NCI-H2029 (cell line): Measurements from ENCODE around the gene CCP110.
A peak's percentile ranks its signal among the peaks of the same experiment; 100 is the strongest.
"Not testable (repeated sequence)": the region's sequence is repeated elsewhere in the genome, so short reads cannot be mapped to it uniquely, and the experiment has no call there.

Experiments used
- DNase-seq: peaks from one replicate; lab custom pipeline; 2025; lab: John Stamatoyannopoulos, UW

The CCP110 gene

DNA sequence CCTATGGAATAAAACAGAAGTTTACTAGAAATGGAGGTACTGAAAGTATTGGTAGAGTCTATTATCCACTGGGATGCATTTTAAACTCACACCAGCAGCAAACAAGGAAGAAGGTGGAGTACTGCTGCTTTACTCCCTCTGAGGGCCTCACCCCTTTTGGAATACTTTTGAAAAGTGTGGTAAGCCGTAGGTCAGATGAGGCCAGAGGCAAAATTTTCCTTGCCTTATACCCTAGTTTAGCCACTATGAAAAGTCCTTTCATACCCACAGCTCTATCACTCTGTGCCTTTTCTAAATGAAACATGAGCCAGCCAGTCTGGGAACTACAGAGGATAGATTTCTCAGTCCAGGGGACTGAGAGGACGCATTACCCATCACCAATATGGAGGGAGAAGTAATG, 15.9 kb upstream of the CCP110 start:
- DNase-seq, result no peak

DNA sequence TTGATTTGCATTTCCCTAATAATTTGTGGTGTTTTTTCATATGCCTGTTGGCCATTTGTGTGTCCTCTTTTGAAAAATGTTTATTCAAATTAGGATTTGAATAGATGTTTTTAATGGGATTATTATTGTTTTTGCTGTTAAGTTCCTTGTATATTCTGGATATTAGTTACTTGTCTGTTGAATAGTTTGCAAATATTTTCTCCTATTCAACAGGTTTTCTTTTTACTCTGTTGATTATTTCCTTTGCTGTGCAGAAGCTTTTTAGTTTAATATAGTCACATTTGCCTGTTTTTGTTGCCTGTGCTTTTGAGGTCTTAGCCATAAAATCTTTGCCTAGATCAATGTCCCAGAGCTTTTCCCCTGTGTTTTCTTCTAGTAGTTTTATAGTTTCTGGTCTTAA, 11.4 kb upstream of the CCP110 start:
- DNase-seq, result no peak

DNA sequence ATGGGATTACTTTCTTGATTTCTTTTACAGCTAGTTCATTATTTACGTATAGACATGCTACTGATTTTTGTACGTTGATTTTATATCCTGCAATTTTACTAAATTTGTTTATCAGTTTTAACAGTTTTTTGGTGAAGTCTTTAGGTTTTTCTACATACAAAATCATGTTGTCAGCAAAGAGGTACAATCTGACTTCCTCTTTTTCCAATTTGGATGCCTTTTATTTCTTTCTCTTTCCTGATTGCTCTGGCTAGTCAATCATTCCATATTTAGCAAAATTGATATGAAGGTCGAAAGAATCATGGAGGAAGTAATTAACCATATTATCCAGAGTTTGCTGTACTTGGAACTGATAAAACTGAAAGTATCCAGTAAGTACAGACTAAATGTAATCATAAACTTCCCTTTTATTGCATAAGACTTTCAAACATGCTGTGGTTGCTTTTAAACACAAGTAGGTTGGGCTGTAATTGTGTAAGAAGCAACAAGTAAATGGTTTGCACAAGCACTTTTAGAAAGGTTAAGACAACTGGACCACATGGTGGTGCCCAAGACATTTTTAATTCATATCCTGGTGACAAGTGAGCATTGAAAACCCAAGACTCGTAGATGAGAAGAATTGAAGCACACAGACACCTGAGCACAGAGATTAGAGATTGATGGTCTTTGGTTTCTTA, 10.2 kb upstream of the CCP110 start:
- DNase-seq, result no peak

DNA sequence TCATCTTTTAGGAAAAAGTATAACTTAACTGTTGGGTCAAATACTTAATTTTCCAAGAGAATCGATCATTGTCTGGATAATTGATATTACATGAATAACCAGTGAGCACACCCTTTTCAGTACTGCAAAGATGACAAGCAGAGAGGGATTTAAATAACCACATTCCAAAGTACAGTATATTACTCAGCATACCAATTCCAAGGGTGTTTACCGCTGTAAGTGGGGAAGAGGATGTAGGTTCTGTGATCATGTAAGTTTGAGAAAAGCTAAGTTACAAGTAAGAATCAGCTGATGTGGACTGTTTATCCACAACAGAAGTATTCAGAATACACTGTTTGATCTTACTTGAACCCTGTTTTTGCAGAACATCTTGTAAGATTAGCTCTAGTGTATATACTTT, 8.0 kb upstream of the CCP110 start:
- no peak for DNase-seq

DNA sequence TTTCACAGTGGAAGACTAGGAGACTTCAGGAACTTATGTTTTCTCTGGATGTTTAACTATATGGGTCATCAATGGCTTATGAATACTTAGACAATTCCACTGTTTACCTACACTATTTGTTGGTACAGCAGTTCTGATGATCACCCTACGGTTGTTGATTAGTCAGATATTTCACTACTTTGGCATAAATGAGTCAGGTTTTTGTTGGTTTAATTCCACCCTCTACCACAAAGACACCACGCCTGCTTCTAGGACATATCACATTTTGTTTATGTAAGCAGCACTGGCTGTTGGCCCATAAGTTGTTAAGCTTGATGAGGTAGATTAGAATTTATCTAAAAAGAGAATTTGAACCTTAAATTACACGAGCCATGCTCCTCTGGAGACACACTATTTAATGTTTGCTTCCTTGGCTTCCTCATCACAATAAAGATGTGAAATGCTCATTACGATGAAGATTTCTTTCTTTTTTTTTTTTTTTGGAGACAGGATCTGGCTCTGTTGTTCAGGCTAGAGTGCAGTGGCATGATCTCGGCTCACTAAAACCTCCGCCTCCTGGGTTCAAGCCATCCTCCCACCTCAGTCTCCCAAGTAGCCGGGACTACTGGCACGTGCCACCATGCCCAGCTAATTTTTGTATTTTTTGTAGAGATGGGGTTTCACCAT, 6.2 kb upstream of the CCP110 start:
- DNase-seq, result peak; percentile 30

DNA sequence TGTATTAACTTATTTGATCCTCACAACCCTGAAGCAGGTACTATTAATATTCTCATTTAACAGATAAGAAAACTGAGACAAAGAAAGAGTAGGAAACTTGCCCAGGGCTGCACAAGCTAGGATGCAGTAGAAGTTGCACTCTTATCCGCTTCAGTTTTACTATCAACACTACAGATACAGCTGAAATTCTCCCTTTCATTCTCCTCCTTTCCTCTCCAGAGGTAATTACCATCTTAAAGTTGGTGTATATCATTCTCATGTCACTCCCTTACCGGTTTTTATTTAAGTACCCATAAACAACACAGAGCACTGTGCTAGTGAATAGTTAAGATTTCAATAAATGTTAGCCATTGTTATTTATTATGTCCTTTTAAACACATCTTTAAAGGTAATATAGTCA, 5.4 kb upstream of the CCP110 start:
- DNase-seq, result no peak

DNA sequence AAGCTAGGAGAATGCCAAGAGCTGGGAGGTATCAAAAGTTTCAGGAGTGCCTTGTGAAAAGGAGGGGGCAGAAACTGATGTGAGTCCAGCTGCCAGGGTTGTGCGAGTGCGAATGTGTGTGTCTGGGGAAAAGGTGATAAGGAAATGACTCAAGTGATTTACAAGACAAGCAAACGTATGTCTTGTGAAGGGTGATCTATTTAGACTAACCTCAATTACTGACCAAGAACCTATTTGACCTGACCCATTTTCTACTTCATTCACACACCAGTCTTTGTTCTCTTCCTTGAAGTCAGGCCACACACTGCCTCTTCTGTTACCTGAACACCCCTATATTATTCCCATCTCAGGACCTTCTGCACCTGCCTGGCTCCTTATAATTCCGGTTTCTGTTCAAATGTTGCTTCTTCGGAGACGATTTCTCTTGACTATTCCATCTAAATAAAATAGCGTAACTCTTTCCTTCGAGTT, 2.8 kb upstream of the CCP110 start:
- no peak for DNase-seq

DNA sequence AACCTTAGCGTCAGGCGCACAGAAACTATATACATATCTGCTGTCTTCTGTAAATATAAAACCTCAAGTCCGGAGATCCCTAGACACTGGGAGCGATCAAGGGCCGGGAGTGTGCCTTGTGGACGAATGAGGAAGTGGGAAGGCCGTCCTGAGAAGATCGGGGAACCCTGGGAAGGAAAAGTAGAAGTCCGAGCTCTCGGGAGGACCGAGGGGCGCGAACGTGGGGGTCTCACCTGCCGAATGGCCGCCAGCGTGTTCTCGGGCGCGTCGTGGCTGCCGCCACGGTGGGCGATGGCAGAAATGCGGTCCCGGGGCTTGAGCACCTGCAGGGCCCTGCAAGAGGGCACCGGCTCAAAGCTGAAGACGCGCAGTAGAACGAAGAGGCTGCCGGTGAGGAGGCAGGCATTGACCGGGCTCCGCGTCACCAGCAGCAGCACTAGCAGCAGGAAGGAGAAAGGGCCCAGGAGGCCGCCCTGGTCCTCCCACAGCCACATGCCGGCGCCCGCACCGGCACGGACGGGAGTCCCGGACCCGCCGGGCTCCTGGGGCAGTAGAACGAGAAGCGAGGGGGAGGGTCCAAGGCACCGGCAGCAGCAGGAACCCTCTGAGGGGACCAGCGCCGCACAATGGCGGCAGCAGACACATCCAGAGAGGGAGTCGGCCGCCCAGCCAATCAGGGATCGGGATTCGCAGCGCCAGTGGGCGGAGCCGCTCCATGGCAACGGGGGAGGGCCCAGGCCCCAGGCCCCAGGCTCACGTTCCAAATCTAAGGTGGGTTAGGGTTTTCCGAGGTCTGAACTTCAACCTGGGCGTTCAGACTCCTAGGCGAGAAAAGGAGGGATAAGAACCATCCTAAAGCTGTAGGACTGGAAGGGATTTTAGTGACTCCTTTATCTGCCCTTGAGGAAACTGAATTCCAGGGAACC, 2.0 kb upstream of the CCP110 start, which contains the start of gene GDE1:
Gene GDE1 (minus strand): TSS at position 628 of the 926 bp plus-strand sequence. CDS start 134 bp downstream, at position 494.
- peak; percentile 83 for DNase-seq

DNA sequence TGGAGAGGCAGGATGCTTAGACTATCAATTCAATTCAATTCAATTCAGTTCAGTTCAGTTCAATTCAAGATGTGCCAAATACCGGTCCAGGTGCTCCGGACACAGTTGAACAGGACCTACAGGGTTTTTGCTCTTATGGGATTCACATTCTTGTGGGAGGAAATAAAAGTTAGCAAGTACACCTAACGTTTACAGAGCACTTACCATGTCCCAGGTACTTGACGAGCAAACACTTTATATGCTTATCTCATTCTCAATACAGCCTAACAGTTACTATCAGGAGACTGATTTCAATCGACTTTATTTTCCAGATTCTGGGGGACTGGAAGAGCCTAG, 1.4 kb upstream of the CCP110 start:
- DNase-seq, result peak; percentile 29

DNA sequence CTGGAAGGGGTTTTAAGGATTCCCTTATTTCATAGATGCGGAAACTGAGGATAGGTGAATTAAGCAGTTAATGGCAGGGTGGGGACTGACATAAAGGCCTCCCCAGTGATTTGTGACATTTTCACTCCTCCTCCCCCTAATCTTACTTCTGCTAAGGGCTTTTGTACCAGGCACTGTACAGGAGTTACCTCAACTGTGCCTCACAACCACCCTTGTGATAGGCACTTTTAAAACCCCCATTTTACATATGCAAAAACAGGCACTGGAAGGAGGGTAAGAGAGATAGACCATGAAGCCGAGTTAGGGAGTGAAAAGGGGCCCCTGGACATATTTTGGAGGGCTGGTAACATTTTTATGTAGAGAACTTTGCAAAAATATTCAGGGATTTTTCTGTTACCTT, 982 bp upstream of the CCP110 start:
- no peak for DNase-seq

DNA sequence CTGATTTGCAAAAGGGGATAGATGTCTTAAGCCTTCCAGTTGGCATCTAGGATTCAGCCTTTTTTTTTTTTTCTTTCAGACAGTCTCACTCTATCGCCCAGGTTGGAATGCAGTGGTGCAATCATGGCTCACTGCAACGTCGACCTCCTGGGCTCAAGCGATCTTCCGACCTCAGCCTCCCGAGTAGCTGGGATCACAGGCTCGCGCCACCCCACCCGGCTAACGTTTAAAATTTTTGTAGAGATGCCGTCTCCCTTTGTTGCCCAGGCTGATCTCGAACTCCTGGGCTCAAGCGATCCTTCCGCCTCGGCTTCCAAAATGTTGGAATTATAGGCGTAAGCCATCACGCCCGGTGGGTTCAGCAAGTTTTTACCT, 571 bp upstream of the CCP110 start:
- no peak for DNase-seq

DNA sequence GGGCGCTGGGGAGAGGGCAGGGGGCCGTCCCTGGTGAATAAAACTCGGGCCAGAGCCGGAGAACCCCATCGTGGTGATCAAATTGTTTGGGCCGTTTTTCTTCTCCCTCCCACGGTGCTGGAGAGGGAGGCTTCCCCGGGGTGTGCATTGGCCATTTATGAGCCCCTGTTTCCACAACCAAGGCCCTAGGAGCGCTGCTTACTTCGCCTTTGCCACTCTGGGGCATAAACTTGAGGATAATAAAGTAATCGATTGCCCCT, 544 bp downstream of the CCP110 start:
- DNase-seq, result no peak

DNA sequence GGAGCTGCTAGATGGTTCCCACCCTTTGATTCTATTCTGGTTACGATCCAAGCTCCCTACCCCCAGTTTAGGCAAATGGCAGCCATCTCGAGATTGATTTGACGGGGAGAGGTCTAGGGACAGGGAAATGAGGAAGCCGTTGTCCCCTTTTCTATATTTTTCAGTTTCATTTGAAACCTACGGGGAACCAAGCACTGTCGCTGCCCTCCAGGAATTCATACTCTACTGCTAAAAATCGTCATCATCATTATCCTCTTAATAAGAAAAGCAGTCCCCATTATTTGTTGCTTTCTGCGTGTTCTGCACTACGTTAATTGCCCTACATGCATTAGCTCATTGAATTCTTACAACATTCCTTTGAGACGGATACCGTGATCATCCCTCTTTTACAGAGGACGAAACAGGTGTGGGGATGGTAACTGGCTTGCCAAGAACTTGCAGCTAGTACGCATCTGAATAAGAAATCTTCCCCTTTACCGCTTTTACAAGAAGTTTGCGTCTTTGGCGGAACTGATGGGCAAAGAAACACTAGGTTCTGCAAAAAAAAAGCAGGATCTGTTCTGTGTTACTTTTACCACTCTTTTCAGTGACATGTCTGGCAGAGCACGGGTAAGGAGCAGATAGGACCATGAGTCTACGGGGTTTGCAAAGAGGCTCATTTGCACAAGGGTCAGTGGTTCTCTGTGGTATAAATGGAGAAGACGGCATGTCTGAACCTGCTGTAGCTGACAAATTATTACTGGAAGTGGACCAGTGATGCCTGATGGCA, 1.1 kb downstream of the CCP110 start:
- DNase-seq, result no peak

DNA sequence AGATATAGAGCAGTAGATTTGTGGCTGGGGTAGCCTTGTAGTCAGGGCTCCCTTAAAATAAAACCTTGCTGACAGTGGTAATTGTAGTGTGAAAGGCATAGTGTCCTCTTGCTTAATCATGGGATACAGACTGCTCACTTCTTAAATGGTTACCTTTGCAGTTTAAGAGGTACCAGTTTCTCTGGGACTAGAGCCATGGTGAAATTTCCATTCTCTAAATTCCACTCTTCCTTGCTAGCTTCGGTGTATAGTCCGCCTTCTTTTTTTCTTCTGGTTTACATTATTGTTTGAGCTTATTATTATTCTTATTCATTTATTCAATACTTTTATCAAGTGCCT, 1.6 kb downstream of the CCP110 start:
- DNase-seq, result no peak

DNA sequence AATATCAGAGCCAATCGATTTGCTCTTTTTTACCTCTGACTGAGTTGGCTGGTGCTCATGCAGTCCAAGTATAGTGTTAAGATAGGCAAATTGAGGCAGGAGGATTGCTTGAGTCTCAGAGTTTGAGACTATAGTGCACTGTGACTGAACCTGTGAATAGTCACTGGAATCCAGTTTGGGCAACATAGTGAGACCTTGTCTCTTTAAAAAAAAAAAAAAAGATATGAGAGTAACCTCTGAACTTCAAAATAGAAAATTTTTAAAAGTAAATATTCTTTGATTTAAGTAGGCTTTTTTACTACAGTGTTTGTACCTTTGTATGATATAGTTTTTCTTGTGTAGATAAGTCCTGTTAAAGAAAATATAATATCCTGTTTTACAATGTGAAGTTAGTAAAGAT, 3.4 kb downstream of the CCP110 start:
- no peak for DNase-seq

DNA sequence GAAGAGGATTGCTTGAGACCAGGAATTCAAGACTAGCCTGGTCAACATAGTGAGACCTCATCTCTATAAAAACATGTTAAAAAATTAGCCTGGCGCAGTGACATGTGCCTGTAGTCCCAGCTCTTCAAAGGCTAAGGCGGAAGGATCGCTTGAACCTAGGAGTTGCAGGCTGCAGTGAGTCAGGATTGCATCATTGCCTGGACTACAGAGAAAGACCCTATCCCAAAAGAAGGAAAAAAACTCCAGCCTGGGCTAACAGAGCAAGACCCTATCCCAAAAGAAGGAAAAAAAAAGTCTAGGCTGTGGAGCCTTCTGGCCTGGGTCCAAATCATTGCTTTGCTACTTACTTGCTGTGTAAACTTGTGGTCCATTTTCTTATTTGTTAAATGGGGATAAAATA, 4.9 kb downstream of the CCP110 start:
- DNase-seq, result no peak

DNA sequence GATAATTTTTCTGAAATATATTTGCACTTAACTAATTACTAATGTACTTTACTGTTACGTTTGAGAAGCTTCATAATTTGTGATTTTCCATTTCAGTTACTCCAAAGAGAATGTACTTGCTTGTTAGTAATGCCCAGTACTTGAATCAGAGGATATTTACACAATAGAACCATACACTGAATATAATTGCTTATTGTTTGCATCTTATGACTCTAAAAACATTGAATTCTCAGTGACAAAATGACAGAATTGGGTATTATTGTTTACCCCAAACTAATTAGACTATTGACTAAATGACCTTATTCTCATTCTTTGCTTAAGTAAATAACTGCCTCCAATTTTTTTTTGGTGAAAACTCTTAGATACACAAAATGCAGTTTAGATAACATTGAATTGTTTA, 8.9 kb downstream of the CCP110 start:
- DNase-seq, result no peak

DNA sequence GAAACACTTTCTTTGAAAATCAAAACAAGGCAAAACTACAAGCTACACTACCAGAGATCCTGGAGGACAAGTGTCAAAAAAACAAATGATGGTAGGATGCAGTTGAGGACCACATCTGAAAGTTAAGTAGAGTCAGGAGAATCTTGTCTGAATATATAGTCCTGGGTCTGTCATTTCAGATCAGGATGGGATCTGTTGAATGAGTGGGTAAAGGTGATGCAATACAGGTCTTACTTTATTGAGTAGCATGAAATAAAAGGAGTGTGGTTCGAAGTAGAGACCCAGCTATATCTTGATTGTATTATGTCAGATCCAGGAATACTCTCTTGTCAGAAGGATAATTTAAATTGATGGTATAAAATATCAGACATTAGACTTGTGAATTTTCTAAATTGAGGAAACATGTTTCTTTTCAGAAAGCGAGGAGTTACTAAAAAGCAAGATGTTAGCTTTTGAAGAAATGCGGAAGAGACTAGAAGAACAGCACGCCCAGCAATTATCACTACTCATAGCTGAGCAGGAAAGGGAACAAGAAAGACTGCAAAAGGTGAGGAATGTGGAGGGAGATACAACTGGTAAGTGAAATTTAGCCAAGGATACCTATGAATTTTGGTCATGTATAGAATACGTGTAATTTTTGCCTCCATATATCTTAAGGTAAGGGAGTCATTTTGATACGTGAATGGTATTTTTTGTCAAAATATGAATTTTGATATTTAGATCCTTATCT, 16.7 kb downstream of the CCP110 start:
- no peak for DNase-seq

DNA sequence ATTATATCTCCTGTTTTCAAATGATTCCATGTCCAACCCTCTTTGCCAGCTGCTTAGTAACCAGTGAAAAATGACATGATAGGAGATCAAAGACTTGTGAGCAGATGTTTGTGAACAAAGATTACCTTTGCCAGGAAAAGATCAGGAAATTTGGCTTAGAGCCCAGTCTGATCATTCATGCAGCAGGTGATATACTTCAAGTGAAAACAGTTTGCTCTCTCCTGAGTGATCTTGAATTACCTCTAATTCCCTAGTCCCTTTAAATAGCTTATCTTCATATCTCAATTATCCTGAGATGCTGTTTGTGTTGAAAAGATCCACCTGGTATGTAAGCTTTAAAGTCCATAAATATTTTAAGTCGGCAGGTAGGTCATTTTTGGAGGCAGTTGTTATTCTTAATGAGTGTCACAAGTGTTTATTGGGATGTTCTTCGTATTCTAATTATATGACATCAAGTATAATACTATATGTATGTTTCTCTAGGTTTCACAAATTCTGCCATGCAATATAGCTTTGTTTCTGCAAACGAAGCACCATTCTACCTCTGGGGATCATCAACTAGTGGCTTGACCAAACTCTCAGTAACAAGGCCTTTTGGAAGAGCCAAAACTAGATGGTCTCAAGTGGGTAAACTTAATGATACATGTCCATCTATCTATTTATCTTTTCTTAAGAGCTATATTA, 18.5 kb downstream of the CCP110 start:
- DNase-seq, result peak; percentile 84

DNA sequence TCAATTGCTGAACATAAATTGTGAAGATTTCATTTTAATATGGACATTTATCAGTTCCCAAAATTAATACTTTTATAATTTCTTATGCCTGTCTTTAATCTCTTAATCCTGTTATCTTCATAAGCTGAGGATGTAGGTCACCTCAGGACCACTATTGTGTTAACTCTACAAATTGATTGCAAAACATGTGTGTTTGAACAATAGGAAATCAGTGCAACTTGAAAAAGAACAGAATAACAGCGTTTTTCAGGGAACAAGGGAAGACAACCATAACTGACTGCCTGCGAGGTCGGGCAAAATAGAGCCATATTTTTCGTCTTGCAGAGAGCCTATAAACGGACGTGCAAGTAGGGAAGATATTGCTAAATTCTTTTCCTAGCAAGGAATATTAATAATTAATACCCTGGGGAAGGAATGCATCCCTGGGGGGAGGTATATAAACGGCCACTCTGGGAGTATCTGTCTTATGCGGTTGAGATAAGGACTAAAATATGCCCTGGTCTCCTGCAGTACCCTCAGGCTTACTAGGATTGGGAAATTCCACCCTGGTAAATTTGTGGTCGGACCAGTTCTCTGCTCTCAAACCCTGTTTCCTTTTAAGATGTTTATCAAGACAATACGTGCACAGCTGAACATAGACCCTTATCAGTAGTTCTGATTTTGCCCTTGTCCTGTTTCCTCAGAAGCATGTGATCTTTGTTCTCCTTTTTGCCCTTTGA, 19.7 kb downstream of the CCP110 start:
- not testable (repeated sequence) for DNase-seq

DNA sequence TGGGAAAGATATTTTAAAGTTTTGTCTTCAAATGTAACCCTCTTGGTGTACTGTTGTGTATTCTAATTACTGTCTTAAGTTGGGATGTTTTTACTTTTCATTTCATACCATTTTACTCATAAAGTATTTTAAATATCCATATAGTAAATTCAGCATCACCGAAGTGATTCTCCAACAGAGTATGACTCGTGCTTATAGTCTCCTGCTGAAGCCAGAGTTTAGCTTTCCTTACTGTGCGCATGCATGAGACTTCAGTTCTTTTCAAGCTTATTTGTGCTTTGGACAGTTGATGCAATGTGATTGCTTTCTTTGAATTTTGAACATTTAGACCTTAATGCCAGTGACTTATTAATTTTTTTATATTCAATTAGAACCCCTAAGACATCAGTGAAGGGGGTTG, 24.4 kb downstream of the CCP110 start:
- no peak for DNase-seq
